ENCODE data around the gene ZBTB2. TPM values are rescaled to one million over a fixed set of nuclear protein-coding genes. Genes with fewer than 3 reads are reported as not detected.
A peak's percentile ranks its signal among the peaks of the same experiment; 100 is the strongest.

ZBTB2 gene
- total RNA-seq, 2 donors from 2014 or later = 4.8 to 7.9 TPM

DNA sequence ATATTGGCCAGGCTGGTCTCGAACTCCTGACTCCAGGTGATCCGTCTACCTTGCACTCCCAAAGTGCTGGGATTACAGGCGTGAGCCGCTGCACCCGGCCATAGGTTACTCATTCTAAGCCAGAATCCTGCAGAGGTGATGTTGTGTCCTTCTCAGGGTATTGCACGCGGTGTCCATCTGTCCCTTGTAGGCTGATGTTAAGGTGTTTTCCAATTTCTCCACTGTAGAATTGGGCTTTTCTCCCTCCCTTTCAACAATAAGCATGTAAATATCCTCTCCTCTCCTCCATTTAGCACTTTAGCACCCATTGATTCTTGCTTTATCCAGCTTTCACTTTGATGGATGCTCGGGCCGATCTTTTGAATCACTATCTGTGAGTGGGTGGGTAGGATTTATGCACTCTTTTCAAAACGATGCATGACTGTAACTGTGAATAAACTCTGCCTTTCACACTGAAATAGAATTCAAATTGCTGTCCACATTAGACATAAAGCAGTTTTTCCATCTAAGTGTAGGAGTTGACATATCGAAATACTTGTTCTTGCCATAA, 52.6 kb downstream of the ZBTB2 start:
- Histone ChIP-seq H3K27ac (no peak overlapping the region), H3K4me1 (no peaks in the 10 kb centered on the region), H3K4me3 (no peak overlapping the region), H3K36me3 (no peaks in the 10 kb centered on the region), H3K27me3 (no peaks in the 10 kb centered on the region), H3K9me3 (no peaks in the 10 kb centered on the region)
- TF ChIP-seq, protein P1, sequence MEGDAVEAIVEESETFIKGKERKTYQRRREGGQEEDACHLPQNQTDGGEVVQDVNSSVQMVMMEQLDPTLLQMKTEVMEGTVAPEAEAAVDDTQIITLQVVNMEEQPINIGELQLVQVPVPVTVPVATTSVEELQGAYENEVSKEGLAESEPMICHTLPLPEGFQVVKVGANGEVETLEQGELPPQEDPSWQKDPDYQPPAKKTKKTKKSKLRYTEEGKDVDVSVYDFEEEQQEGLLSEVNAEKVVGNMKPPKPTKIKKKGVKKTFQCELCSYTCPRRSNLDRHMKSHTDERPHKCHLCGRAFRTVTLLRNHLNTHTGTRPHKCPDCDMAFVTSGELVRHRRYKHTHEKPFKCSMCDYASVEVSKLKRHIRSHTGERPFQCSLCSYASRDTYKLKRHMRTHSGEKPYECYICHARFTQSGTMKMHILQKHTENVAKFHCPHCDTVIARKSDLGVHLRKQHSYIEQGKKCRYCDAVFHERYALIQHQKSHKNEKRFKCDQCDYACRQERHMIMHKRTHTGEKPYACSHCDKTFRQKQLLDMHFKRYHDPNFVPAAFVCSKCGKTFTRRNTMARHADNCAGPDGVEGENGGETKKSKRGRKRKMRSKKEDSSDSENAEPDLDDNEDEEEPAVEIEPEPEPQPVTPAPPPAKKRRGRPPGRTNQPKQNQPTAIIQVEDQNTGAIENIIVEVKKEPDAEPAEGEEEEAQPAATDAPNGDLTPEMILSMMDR (IDR thresholded peaks at IDR 0.05) = no peak
- no peak for DNase-seq (ENCODE audit: low spot score)

DNA sequence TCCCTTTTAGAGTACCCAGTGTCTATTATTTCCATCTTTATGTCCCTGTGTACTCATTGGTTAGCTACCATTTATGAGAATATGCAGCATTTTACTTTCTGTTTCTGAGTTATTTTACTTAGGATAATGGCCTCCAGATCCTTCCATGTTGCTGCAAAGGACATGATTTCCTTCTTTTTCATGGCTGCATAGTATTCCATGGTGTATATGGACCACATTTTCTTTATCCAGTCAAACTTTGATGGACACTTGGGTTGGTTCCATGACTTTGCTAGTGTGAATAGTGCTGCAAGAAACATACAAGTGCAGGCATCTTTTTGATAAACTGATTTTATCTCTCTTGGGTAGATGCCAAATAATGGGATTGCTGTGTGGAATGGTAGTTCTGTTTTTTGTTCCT, 55.4 kb downstream of the ZBTB2 start:
- Histone ChIP-seq H3K36me3 (no peaks in the 10 kb centered on the region), H3K27ac (no peak overlapping the region), H3K27me3 (no peaks in the 10 kb centered on the region), H3K4me3 (no peak overlapping the region), H3K4me1 (no peaks in the 10 kb centered on the region), H3K9me3 (no peaks in the 10 kb centered on the region)
- TF ChIP-seq, protein P1 (IDR thresholded peaks at IDR 0.05) = no peak
- no peak for DNase-seq (ENCODE audit: low spot score)

DNA sequence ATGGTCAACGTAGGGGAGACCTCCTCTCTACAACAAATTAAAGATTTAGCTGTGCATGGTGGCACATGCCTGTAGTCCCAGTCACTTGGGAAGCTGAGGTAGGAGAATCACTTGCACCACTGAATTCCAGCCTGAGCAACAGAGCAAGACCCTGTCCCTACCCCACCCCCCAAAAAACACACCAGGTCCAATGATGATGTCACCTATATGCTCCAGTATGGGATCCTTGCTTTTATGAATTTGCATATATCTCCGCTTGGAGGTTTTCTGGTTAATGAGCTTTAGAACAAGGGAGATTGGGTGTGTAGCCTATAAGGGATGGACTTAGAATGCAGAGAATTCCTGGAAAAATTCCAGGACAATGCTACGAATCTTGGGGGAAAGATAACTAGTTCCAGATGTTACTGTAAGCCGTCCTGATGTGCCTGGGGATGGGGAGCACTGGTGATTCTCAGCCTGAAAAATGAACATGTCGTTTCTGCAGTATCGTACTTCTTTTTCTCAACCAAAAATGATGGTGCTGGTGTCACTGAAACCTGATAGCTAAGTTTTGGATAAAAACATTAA, 61.1 kb downstream of the ZBTB2 start:
- no peak for DNase-seq (ENCODE audit: low spot score)
- Histone ChIP-seq H3K36me3 (no peaks in the 10 kb centered on the region), H3K27ac (no peak overlapping the region), H3K9me3 (no peaks in the 10 kb centered on the region), H3K4me3 (no peak overlapping the region), H3K4me1 (peaks cover 0 to 7% of the 10 kb centered on the region in 2 donors), H3K27me3 (no peaks in the 10 kb centered on the region)
- TF ChIP-seq, protein P1 (IDR thresholded peaks at IDR 0.05) = no peak

DNA sequence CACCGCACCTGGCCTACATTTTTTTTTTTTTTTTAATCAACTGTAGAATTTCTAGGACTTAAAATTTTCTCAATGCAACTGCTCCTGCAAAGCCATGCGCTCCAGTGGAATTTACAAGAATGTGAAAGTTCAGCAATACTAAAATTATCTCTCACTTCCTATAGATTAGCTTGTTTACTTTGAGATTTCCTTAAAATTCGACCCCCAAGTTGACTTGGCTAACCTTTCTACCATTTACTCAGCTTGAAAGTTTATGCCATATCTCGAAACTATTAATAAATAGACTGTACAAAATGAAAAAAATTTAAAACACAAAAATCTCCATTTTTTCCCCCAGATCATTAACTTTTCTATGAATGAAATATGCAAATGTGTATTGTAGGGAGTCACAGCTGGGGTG, 64.3 kb downstream of the ZBTB2 start:
- TF ChIP-seq, protein P1 (IDR thresholded peaks at IDR 0.05) = no peak
- no peaks in the 10 kb centered on the region for H3K9me3 ChIP-seq
- no peaks in the 10 kb centered on the region for H3K27me3 ChIP-seq
- no peak overlapping the region for H3K4me3 ChIP-seq
- H3K36me3 ChIP-seq = no peaks in the 10 kb centered on the region
- peak overlapping the region in 1 of 2 donors; percentile 25 for H3K27ac ChIP-seq
- DNase-seq (ENCODE audit: low spot score) = no peak
- peaks cover 0 to 24% of the 10 kb centered on the region in 2 donors for H3K4me1 ChIP-seq

DNA sequence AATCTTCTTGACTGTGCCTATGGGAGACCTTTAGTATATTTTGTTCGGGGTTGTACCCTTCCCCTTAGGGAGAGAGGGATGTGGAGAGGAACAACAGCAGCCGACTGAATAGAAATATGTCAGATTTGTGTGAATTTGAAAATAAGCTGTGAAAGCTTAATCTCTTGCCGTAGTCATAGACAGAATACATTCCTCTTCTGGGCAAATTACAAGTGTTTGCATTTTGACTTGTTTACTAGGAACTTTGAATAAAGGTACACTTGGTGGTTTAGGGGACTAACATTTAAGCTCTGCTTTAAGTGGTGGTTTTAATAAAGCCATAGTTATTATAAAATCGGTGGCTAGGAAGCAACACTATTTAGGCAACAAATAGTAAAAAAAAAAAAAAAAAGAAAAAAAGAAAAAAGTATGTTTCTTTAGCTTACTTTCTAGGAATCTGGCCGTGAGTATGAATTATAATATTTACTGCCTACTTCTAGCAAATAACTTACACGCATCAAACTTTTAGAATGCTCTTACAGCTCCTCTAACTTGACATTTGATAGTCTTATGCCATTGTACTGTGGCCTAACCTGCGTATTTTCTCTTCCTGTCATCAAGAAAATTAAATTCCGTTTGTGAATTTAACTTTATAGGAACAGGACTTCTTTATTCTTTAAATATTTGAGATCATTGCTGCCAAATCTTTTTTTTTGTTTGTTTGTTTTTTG, 65.1 kb downstream of the ZBTB2 start:
- TF ChIP-seq, protein P1 (IDR thresholded peaks at IDR 0.05) = no peak

More for the DNA sequence above, 65.1 kb downstream of the ZBTB2 start:
- peaks cover 0 to 24% of the 10 kb centered on the region in 2 donors for H3K4me1 ChIP-seq
- no peaks in the 10 kb centered on the region for H3K9me3 ChIP-seq
- no peaks in the 10 kb centered on the region for H3K27me3 ChIP-seq
- peak overlapping the region; percentile 45 to 55 for H3K4me3 ChIP-seq
- no peak for DNase-seq (ENCODE audit: low spot score)
- peak overlapping the region; percentile 66 to 86 for H3K27ac ChIP-seq
- no peaks in the 10 kb centered on the region for H3K36me3 ChIP-seq

Measured in right atrium auricular region (tissue), 2 donors.